DND-41 (cell line): Measurements from ENCODE around the gene ENPP6.
"Not testable (repeated sequence)": the region's sequence is repeated elsewhere in the genome, so short reads cannot be mapped to it uniquely, and the experiment has no call there.

ENCODE experiments used
- ATAC-seq: fragments of 200-7000 bp; cut with Tn5 transposase; 3 replicates; pipeline ENCODE4 v1.9.1; 2021; ENCODE audit warnings: low read depth; ENCODE audit not compliant: insufficient read depth
- DNase-seq: peaks from one replicate; pipeline ENCODE4 v3.0.0-alpha.2; 2020
- H2AFZ ChIP-seq: 2 replicates; pipeline ENCODE4 v1.6.0; 2012; ENCODE audit warnings: low read depth, low read length
- H3K27ac ChIP-seq: 2 replicates; pipeline ENCODE4 v1.5.1; 2012; ENCODE audit warnings: low read length, inconsistent platforms
- H3K27me3 ChIP-seq: fragments of 200-600 bp; sonication (generic); 2 replicates; pipeline ENCODE4 v1.6.0; 2012; ENCODE audit warnings: low read length, mild to moderate bottlenecking, inconsistent platforms; ENCODE audit not compliant: insufficient read depth, poor library complexity
- H3K36me3 ChIP-seq: 2 replicates; pipeline ENCODE4 v1.5.1; 2012; ENCODE audit warnings: low read length, inconsistent platforms; ENCODE audit not compliant: insufficient read depth
- H3K4me1 ChIP-seq: 2 replicates; pipeline ENCODE4 v1.5.1; 2012; ENCODE audit warnings: mild to moderate bottlenecking, low read length; ENCODE audit not compliant: insufficient read depth
- H3K4me2 ChIP-seq: 2 replicates; pipeline ENCODE4 v1.6.0; 2012; ENCODE audit warnings: mild to moderate bottlenecking, moderate library complexity, low read length, inconsistent platforms; ENCODE audit not compliant: insufficient read depth
- H3K4me3 ChIP-seq, 2 experiments: fragments of 200-600 bp in 1 of 2; shearing (Covaris generic) in 1 of 2; 2 replicates each; pipeline ENCODE4 v1.5.1; 2012 to 2016; ENCODE audit warnings: inconsistent platforms in 2 of 2, low read length in 2 of 2, mild to moderate bottlenecking in 2 of 2, low read depth in 1 of 2, moderate library complexity in 1 of 2
- H3K79me2 ChIP-seq: 2 replicates; pipeline ENCODE4 v1.6.0; 2012; ENCODE audit warnings: low read length, inconsistent platforms; ENCODE audit not compliant: insufficient read depth
- H3K9ac ChIP-seq: 2 replicates; pipeline ENCODE4 v1.6.0; 2012; ENCODE audit warnings: low read depth, mild to moderate bottlenecking, inconsistent platforms, low read length, moderate library complexity
- H3K9me3 ChIP-seq: 2 replicates; pipeline ENCODE4 v1.5.1; 2012; ENCODE audit warnings: low read length, moderate library complexity, mild to moderate bottlenecking, inconsistent platforms; ENCODE audit not compliant: insufficient read depth, severe bottlenecking
- H4K20me1 ChIP-seq: 2 replicates; pipeline ENCODE4 v1.6.0; 2012; ENCODE audit warnings: low read length; ENCODE audit not compliant: insufficient read depth
- EZH2 ChIP-seq: IDR thresholded peaks from 3 replicates; pipeline ENCODE4 v1.6.1; 2012; ENCODE audit warnings: borderline replicate concordance, low read depth, mild to moderate bottlenecking, moderate library complexity, low read length, inconsistent platforms; ENCODE audit not compliant: severe bottlenecking
- TF ChIP-seq, protein P1 (sequence below): IDR thresholded peaks from 2 replicates; pipeline ENCODE4 v1.5.1; 2012; ENCODE audit warnings: borderline replicate concordance, low read length, moderate library complexity, mild to moderate bottlenecking; ENCODE audit not compliant: poor library complexity, severe bottlenecking; ENCODE audit errors: extremely low read depth

Gene ENPP6

GRCh38 chr4:184052616-184053015 lies 165.1 kb downstream of the ENPP6 start:
- no peak for ATAC-seq

GRCh38 chr4:184051262-184051661 lies 166.4 kb downstream of the ENPP6 start:
- H3K4me2 ChIP-seq, H3K27me3 ChIP-seq, H3K4me3 ChIP-seq, H3K27ac ChIP-seq, H3K36me3 ChIP-seq, ATAC-seq, H3K9ac ChIP-seq, H3K79me2 ChIP-seq, H3K9me3 ChIP-seq, DNase-seq, H2AFZ ChIP-seq, H4K20me1 ChIP-seq: not testable (repeated sequence)
- H3K4me1 ChIP-seq = peaks cover 14% of the 10 kb centered on the region

More at GRCh38 chr4:184052616-184053015, 165.1 kb downstream of the ENPP6 start:
- Histone ChIP-seq H4K20me1 (no peaks in the 10 kb centered on the region), H3K4me3 (no peak overlapping the region), H3K36me3 (no peaks in the 10 kb centered on the region), H3K4me2 (no peak overlapping the region), H2AFZ (no peak overlapping the region), H3K9ac (no peak overlapping the region), H3K79me2 (no peaks in the 10 kb centered on the region), H3K27me3 (no peaks in the 10 kb centered on the region), H3K27ac (no peak overlapping the region), H3K4me1 (peaks cover 9% of the 10 kb centered on the region), H3K9me3 (no peaks in the 10 kb centered on the region)
- no peak for DNase-seq
- no peak for TF ChIP-seq EZH2
- TF ChIP-seq, protein P1, sequence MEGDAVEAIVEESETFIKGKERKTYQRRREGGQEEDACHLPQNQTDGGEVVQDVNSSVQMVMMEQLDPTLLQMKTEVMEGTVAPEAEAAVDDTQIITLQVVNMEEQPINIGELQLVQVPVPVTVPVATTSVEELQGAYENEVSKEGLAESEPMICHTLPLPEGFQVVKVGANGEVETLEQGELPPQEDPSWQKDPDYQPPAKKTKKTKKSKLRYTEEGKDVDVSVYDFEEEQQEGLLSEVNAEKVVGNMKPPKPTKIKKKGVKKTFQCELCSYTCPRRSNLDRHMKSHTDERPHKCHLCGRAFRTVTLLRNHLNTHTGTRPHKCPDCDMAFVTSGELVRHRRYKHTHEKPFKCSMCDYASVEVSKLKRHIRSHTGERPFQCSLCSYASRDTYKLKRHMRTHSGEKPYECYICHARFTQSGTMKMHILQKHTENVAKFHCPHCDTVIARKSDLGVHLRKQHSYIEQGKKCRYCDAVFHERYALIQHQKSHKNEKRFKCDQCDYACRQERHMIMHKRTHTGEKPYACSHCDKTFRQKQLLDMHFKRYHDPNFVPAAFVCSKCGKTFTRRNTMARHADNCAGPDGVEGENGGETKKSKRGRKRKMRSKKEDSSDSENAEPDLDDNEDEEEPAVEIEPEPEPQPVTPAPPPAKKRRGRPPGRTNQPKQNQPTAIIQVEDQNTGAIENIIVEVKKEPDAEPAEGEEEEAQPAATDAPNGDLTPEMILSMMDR = no peak

- Histone ChIP-seq H3K4me1 (peaks cover 14% of the 10 kb centered on the region), H3K79me2 (no peaks in the 10 kb centered on the region), H3K27me3 (no peaks in the 10 kb centered on the region), H3K4me2 (no peak overlapping the region), H4K20me1 (no peaks in the 10 kb centered on the region), H2AFZ (no peak overlapping the region), H3K27ac (no peak overlapping the region), H3K4me3 (no peak overlapping the region), H3K9ac (no peak overlapping the region), H3K9me3 (peaks cover 6% of the 10 kb centered on the region), H3K36me3 (no peaks in the 10 kb centered on the region)
- TF ChIP-seq, protein P1 = no peak
- no peak for TF ChIP-seq EZH2
- no peak for ATAC-seq
- DNase-seq = no peak
Observed at GRCh38 chr4:184046148-184046547, 171.5 kb downstream of the ENPP6 start.

- TF ChIP-seq, protein P1 = no peak
- TF ChIP-seq EZH2 = no peak
- no peaks in the 10 kb centered on the region for H3K79me2 ChIP-seq
- H2AFZ ChIP-seq = no peak overlapping the region
- H3K9me3 ChIP-seq = peaks cover 6% of the 10 kb centered on the region
- no peak for ATAC-seq
- no peak for DNase-seq
- no peak overlapping the region for H3K4me2 ChIP-seq
- no peaks in the 10 kb centered on the region for H3K36me3 ChIP-seq
- no peaks in the 10 kb centered on the region for H3K4me1 ChIP-seq
- H3K9ac ChIP-seq = no peak overlapping the region
- H3K27ac ChIP-seq = no peak overlapping the region
- no peak overlapping the region for H3K4me3 ChIP-seq
- H4K20me1 ChIP-seq = no peaks in the 10 kb centered on the region
- H3K27me3 ChIP-seq = no peaks in the 10 kb centered on the region
Observed at GRCh38 chr4:184041156-184041555, 176.5 kb downstream of the ENPP6 start.
